DOHH2 (cell line): Measurements from ENCODE around the gene LDAF1.

ENCODE experiments used
- H3F3A ChIP-seq: fragments of 200-600 bp; sonication (generic), shearing (Covaris generic); 2 replicates; pipeline ENCODE4 v1.6.0; 2016; ENCODE audit warnings: antibody characterized with exemption, mild to moderate bottlenecking; ENCODE audit not compliant: control insufficient read depth, insufficient read depth
- H3K27ac ChIP-seq: fragments of 200-600 bp; sonication (generic); 2 replicates; pipeline ENCODE4 v1.5.1; 2014; ENCODE audit warnings: low read depth, mild to moderate bottlenecking, low read length, moderate library complexity
- H3K27me3 ChIP-seq: fragments of 200-600 bp; sonication (generic); 2 replicates; pipeline ENCODE4 v1.6.1; 2014; ENCODE audit warnings: mild to moderate bottlenecking, low read length, mixed read lengths; ENCODE audit not compliant: control insufficient read depth
- H3K36me3 ChIP-seq: fragments of 200-600 bp; sonication (generic); 2 replicates; pipeline ENCODE4 v1.6.1; 2014; ENCODE audit warnings: mild to moderate bottlenecking, low read length, moderate library complexity, mixed read lengths; ENCODE audit not compliant: control insufficient read depth
- H3K4me1 ChIP-seq: fragments of 200-600 bp; sonication (generic); 2 replicates; pipeline ENCODE4 v1.6.1; 2014; ENCODE audit warnings: mild to moderate bottlenecking, low read length, mixed read lengths; ENCODE audit not compliant: control insufficient read depth
- H3K4me2 ChIP-seq: fragments of 200-600 bp; sonication (generic); 2 replicates; pipeline ENCODE4 v1.6.0; 2014; ENCODE audit warnings: mild to moderate bottlenecking, low read length, moderate library complexity
- H3K4me3 ChIP-seq: fragments of 200-600 bp; sonication (generic); 2 replicates; pipeline ENCODE4 v1.5.1; 2014; ENCODE audit warnings: mild to moderate bottlenecking, low read length, mixed read lengths
- H3K79me2 ChIP-seq: fragments of 200-600 bp; sonication (generic); 2 replicates; pipeline ENCODE4 v1.6.1; 2014; ENCODE audit warnings: mild to moderate bottlenecking, low read length, mixed read lengths; ENCODE audit not compliant: control insufficient read depth
- H3K9me2 ChIP-seq: fragments of 200-600 bp; sonication (generic); replicated peaks from 2 replicates; pipeline ENCODE4 v1.6.1; 2014; ENCODE audit warnings: mild to moderate bottlenecking, low read length, mixed read lengths; ENCODE audit not compliant: control insufficient read depth
- H3K9me3 ChIP-seq: fragments of 200-600 bp; sonication (generic); 2 replicates; pipeline ENCODE4 v1.6.1; 2014; ENCODE audit warnings: antibody characterized with exemption, low read length, mixed read lengths; ENCODE audit not compliant: control insufficient read depth, insufficient read depth
- H4K20me1 ChIP-seq: fragments of 200-600 bp; sonication (generic); 2 replicates; pipeline ENCODE4 v1.6.0; 2014; ENCODE audit warnings: low read depth, mild to moderate bottlenecking, antibody characterized with exemption, low read length, moderate library complexity; ENCODE audit not compliant: control insufficient read depth, insufficient read depth
- CTCF ChIP-seq: fragments of 200-600 bp; sonication (generic); IDR thresholded peaks from one replicate; pipeline ENCODE4 v1.5.1; 2014; ENCODE audit warnings: antibody characterized with exemption, mild to moderate bottlenecking, low read depth, low read length; ENCODE audit not compliant: poor library complexity, severe bottlenecking
- EZH2phosphoT487 ChIP-seq: fragments of 200-600 bp; sonication (generic); IDR thresholded peaks from 2 replicates; pipeline ENCODE4 v1.6.1; 2017; ENCODE audit warnings: borderline replicate concordance, mild to moderate bottlenecking, antibody characterized with exemption, low read length, moderate library complexity, mixed read lengths

The LDAF1 gene

GRCh38 chr16:21222495-21223337, 64.2 kb downstream of the LDAF1 start:
- H3K4me1 ChIP-seq, result no peaks in the 10 kb centered on the region
- H3K9me2 ChIP-seq, result no peaks in the 10 kb centered on the region
- no peak overlapping the region for H3K4me2 ChIP-seq
- no peak for TF ChIP-seq CTCF
- TF ChIP-seq EZH2phosphoT487, result no peak
- no peaks in the 10 kb centered on the region for H3F3A ChIP-seq
- H3K4me3 ChIP-seq, result no peak overlapping the region
- H3K36me3 ChIP-seq, result no peaks in the 10 kb centered on the region
- H3K79me2 ChIP-seq, result no peaks in the 10 kb centered on the region
- no peaks in the 10 kb centered on the region for H3K9me3 ChIP-seq
- peaks cover 33% of the 10 kb centered on the region for H3K27me3 ChIP-seq
- no peak overlapping the region for H3K27ac ChIP-seq
- no peaks in the 10 kb centered on the region for H4K20me1 ChIP-seq

DNA sequence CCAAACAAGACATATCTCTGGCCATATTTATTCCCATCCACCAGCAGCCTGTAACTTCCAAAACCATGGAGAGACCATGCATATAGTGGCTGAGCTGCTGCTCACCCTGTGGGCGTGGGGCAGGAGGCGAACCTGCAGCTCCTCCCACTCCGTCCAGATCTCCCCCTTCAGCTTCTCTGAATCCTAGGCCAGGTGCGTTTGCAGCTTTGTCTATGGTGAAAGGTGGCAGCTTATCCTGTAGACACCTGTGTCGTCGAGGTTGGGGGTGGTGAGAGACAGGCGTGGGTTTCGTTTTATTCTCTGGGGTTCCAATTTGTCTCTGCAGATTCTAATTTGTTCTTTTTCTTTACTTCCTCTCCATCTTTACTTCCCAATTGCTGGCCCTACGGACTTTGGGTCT, 65.3 kb downstream of the LDAF1 start:
- no peak overlapping the region for H3K4me2 ChIP-seq

DNA sequence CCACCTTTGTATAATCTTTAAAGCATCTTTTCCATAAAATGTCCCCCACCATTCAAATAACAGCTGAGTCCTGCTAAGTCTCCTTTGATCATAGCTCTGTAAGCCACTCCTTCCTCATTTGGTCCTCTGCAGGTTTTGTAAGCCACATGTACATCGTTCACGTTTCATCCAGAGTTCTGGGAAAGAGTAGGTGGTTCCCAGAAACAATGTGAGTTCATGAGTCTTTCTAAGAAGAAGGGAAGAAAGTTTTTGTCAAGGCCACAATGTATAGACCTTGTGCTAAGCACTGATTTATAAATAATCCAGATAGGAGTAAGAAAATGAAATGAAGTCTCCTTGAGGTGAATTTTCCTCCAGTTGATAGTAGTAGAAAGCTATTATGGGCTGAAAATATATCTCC, 66.3 kb downstream of the LDAF1 start:
- Histone ChIP-seq H3K9me2 (no peaks in the 10 kb centered on the region), H3K36me3 (no peaks in the 10 kb centered on the region), H3F3A (no peaks in the 10 kb centered on the region), H3K27me3 (peaks cover 45% of the 10 kb centered on the region), H4K20me1 (no peaks in the 10 kb centered on the region), H3K9me3 (no peaks in the 10 kb centered on the region), H3K4me1 (no peaks in the 10 kb centered on the region), H3K4me3 (no peak overlapping the region), H3K4me2 (no peak overlapping the region), H3K79me2 (no peaks in the 10 kb centered on the region), H3K27ac (no peak overlapping the region)
- TF ChIP-seq CTCF (no peak), EZH2phosphoT487 (no peak)

More for the DNA sequence above, 65.3 kb downstream of the LDAF1 start:
- H3F3A ChIP-seq, result no peaks in the 10 kb centered on the region
- TF ChIP-seq EZH2phosphoT487 (no peak), CTCF (no peak)
- no peak overlapping the region for H3K4me3 ChIP-seq
- H3K36me3 ChIP-seq, result no peaks in the 10 kb centered on the region
- no peaks in the 10 kb centered on the region for H3K9me3 ChIP-seq
- H3K4me1 ChIP-seq, result no peaks in the 10 kb centered on the region
- H3K27ac ChIP-seq, result no peak overlapping the region
- H3K27me3 ChIP-seq, result peaks cover 39% of the 10 kb centered on the region
- no peaks in the 10 kb centered on the region for H3K79me2 ChIP-seq
- H3K9me2 ChIP-seq, result no peaks in the 10 kb centered on the region
- no peaks in the 10 kb centered on the region for H4K20me1 ChIP-seq
